GM19025 (cell line): ENCODE data around the gene ZFHX3.
A peak's percentile ranks its signal among the peaks of the same experiment; 100 is the strongest.

Source experiments
- ATAC-seq: cut with Tn5 transposase; IDR thresholded peaks from one replicate; pipeline ENCODE4 v1.9.1; 2021; ENCODE audit warnings: mild to moderate bottlenecking, low read depth, moderate library complexity; ENCODE audit not compliant: unreplicated experiment

Gene ZFHX3

GRCh38 chr16:73057291-73058210, 9.6 kb upstream of the ZFHX3 start:
- ATAC-seq, result peak; percentile 46

GRCh38 chr16:73056921-73057290, 9.0 kb upstream of the ZFHX3 start:
- no peak for ATAC-seq

DNA sequence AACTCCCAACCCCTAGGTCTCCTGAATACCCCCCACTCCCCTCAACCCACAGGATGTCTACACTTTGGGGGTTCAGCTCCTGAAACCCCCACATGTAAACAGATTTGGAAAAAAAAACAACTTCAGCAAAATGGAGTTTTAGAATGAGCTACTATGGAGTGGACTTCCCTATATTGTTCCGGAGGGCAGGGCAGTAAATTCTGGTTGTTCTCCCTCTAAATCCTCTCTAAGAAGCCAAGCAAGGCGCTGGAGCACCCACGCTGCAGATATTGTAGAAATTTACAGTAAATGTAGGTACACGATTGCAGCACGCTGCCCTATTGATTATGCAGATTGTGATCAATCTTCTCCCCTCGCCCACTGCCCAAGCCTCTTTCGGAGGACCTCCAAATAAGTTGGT, 8.5 kb upstream of the ZFHX3 start:
- ATAC-seq, result no peak

DNA sequence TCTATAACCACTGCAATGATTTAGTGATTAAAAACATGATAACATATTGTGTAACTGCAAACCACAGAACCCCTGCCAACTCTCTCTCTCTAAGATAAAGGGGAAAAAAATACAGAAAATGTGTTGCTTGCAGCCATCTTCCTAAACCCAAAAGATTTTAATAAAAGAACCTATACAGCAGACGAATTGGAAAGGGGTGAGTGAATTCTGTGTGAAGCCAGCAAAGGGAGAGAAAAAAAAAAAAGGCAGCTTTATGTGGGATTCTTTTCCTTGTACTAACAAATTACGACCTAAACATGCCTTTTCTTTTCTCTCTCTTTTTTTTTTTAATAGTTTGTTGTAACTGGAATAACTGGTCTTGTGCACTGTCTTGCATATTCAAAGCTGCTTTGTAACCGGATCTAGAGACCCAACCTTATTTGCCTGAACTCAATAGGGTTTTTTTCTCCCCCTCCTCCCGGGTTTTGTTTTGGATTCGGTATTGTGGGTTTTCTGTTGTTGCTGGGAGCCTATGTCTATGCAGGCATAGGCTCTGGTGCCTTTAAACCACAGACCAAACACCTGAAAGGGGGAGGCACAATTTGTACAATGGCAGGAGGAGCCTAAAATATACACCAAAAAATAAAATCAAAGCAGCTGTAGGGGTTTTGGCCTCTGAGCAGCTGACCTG, 7.0 kb upstream of the ZFHX3 start:
- ATAC-seq, result no peak

DNA sequence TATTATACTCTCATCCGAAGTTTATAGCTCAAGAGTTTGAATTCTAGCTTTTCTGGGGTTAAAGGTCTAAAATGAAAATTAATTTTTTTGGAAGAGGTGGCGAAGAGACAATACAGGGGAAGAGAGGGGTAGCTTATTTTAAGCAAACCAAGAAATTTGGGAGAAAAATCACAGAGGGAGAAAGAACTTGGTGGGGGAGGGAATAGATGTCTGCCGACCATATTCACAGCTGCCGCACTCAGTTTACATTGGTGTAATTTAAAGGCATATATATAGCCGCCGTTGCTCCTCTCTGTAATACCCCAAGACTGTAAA, 6.5 kb upstream of the ZFHX3 start:
- ATAC-seq, result no peak

DNA sequence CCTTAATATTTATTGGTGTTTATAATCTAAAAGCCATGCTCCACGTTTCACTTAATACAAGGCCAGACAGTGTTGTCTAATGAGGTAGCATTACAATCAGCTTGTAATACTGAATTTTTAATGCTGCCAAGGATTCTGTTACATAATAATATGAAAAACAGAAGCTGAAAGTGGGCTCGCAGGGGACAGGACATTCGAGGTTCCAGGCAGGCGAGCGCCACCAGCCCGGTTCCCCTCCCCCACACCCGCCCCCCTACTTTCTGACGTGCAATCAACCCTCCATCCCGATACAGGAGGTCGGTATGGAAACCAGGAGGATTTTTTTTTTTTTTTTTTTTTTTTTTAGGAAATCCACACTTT, 6.2 kb upstream of the ZFHX3 start:
- ATAC-seq, result no peak

DNA sequence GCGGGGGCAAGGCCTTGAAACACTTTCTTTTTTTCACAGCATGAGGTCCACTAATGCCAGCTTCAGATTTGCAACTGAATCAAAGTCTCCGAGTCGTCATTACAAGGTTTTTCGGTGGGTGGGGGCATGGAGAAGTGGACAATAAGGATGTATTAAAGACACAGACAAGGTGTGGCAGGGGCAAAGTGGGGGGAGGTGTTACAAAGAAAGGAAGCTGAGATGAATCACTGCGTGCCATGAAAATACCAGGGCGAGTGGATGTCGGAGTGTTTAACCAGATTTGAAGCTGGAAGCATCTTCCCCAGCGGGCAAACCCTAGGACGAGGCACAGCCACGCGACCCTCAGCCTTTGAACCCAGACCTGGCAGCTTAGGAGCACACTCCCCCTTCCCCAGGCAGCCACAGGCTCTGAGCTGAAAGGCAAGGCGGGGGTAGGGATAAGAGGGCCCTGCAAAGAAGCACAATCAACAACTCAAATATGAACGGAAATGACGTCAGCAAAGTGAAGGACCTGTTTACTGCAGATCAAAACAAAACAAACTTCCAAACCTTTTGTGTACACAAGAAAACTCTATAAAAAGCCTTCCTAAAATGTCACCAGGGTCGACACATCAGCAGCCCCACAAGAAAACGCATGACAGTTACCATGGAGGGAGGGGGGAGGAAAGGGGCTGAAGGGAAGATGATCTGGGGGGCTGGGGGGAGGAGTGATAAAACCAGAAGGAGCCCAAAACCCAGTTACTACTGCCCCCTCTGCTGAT, 5.6 kb upstream of the ZFHX3 start:
- no peak for ATAC-seq

DNA sequence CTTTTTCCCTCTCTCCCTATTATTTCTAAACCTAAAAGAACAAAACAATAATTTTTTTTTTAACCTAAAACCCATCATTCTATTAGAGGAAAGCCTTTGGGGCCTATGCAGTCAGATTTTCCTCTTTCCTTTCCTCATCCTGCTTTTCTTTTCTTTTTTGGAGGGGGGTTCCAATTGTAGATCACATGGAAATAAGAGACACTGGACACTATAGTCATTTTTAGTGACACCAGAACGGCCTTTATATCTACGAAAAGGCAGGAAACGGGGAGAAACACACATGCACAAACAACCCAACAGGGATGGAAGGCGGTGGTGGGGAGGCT, 5.1 kb upstream of the ZFHX3 start:
- no peak for ATAC-seq

DNA sequence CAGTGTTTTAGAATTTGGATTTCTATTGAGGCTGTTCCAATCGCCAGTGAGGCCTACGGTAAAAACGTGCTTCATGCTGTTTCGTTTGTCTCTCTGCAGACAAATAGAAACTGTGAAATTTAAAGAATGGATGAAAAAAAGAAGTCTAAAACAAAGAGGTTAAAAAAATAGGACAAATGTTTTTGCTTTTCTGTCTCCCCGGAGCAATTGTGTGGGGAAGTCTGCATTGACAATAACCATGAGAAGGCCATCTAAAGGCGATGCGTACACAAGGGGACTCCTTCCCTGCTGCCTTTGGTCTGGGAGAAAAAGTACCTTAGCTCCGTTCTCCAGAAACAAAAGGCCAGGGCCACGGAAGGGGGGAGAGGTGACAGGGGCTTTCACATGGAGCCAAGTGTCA, 4.6 kb upstream of the ZFHX3 start:
- no peak for ATAC-seq

DNA sequence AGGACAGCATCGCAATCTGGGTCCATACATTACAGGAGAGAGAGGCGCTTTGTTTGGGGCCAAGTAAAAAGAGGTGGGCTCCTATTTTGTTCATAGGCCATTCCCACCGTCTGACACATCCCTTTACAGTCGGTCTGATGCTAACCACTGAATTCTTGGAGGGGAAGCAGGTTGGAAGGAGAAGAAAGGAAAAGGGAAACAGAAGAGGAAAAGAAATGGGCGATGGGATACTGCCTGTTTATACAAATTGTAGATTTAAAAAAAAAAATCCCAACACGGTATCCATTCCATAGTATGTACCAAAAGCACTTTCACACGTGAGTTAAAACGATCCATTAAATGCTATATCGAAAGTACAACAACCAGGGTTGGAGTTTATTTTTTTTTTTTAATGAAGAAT, 4.0 kb upstream of the ZFHX3 start:
- no peak for ATAC-seq

GRCh38 chr16:73051226-73051625, 3.3 kb upstream of the ZFHX3 start:
- ATAC-seq, result no peak

DNA sequence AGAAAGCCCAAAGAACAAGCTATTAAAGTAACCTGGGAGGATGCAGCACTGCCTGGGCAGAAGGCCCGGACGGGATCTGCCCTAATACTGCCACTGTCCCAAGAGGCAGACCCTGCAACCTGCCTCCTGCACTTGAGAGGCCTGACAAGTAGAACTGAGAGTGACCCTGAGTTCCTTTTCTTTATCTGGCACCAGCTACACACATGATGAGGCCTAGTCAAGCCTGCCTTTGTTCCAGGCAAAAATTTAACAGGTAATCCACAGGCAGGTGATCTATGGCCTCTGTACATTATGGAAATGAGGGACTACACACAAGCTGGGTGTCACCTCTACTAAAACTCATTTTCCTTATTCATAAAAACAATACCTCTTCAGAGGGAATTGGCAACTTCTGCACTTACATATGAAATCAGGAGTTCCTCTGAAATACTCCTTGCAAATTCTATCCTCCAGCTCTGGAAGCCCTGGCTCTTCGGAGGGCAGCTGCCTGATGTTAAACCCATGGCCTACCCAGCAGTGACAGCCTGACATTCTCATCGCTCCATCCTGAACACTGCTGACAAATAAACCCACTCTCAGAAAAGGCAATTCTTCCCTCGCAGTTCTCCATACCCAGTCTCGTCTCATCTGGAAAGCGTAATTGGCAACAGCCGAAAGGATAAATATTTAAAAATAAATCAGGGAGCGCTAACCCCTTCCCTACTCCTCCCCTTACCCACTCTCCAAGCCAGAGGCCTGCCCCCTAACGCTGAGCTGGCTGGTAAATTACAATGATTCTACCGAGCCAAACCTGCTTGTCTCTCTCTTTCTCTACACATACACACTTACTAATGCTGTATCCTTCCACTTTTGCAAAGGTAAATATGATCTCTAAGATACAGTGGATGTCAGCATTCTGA, 2.5 kb upstream of the ZFHX3 start:
- no peak for ATAC-seq

DNA sequence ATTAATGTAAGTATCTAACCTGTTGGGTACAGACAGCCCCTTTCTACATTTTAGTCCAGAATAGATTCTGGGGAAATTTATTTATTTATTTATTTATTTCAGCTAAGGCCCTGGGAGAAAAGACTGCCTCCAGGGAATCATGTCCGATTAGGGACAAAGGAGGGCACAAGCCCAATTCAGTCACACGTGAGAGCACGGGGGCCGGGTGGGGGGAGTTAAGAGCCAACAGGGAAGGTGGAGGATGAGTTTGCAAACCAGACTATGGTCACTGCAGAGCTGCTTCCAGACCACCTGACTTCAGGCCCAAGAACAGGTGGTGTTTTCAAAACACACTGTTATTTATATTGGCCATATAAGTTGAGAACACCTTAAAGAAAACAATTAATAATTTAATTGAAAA, 1.6 kb upstream of the ZFHX3 start:
- no peak for ATAC-seq

DNA sequence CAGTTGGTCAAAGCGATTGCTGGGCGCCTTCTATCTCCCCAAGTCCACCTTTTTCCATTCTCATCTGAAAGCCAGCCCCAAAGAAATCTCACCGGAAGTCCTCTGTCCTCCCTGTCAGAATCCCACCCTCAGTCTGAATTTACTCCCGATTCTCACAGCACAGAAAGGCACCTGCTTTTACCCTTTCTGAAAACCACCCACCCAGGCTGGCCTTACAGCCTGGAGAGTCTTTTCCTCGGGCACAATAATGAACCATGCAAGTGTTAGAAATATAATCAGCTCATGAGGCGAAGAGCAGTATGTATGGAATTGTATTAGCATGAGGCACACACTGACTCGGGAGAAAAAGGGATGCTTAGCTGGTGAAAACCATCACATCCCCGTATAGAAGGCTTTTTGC, 1.2 kb upstream of the ZFHX3 start:
- no peak for ATAC-seq

GRCh38 chr16:73048292-73049080, 558 bp upstream of the ZFHX3 start:
- peak; percentile 8 for ATAC-seq

GRCh38 chr16:73047221-73047535, 750 bp downstream of the ZFHX3 start:
- ATAC-seq, result no peak

DNA sequence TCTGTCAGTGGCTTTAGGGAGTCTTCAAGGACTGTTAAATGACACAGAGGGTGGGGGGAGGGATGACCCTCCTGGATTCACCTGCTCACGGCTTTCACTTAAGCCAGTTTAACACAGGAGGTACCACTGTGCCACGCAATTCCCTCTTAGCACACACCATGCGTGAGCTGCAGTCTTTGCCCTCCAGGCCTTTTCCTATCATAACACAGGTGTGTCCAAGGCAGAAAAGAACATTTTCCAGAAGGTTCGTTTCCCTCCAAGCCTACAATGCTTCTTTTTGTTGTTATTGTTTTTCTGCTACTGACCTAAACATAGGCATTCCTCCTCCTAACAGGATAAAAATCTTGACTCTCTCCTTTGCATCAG, 1.1 kb downstream of the ZFHX3 start:
- no peak for ATAC-seq

DNA sequence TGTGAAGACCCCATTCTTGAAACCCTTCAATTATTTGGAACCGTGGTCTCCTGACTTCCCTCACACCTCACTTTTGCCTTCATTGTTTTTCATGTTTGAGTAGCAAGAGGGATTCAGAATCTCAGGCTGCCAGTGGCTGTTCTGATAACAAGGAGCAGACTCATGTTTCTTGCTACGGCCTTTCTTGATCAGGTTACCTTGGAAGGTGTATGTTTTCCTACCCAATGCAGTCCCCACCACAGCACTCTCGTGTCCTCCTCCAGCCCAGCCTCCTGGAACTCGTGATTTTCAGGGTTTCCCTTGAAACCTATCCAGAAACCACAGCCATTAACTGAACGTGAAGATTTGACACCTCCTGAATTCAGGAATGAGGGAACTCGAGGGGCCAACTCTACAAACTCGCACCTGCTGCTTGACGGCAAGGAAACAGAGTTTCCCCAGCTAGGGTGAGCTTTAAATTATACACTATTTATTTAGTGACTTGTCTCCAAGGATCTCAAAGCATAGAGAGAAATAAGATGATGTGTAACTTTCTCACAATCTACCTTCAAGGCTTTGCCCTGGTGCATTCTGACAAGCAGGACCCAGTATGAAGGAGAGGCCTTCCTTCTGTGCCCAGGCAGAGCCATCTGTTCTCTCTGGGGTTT, 1.6 kb downstream of the ZFHX3 start:
- no peak for ATAC-seq

GRCh38 chr16:73043828-73044467, 4.0 kb downstream of the ZFHX3 start:
- no peak for ATAC-seq
